Activated gamma-delta T cell (primary cell): Measurements from ENCODE around the gene TMEM135.

ENCODE experiments used
- DNase-seq: peaks from one replicate; lab custom pipeline; 2025; lab: John Stamatoyannopoulos, UW

TMEM135 gene

GRCh38 chr11:87301785-87302540 is 264.2 kb downstream of the TMEM135 start:
- no peak for DNase-seq

GRCh38 chr11:87304412-87304811 is 266.7 kb downstream of the TMEM135 start:
- DNase-seq, result no peak

- DNase-seq, result no peak
Observed at GRCh38 chr11:87306262-87306851, 268.6 kb downstream of the TMEM135 start.

- no peak for DNase-seq
Observed at GRCh38 chr11:87307101-87307500, 269.4 kb downstream of the TMEM135 start.

GRCh38 chr11:87315229-87315628 is 277.5 kb downstream of the TMEM135 start:
- DNase-seq, result no peak

GRCh38 chr11:87316491-87316890 is 278.8 kb downstream of the TMEM135 start:
- no peak for DNase-seq

- no peak for DNase-seq
Observed at GRCh38 chr11:87317441-87317840, 279.7 kb downstream of the TMEM135 start.

GRCh38 chr11:87320123-87320522 is 282.4 kb downstream of the TMEM135 start:
- no peak for DNase-seq

GRCh38 chr11:87322568-87322967 is 284.8 kb downstream of the TMEM135 start:
- DNase-seq, result no peak

GRCh38 chr11:87323899-87324298 is 286.2 kb downstream of the TMEM135 start:
- no peak for DNase-seq

GRCh38 chr11:87324817-87325489 is 287.2 kb downstream of the TMEM135 start:
- no peak for DNase-seq

GRCh38 chr11:87325490-87325872 is 287.7 kb downstream of the TMEM135 start:
- DNase-seq, result no peak

- DNase-seq, result no peak
Observed at GRCh38 chr11:87326594-87326993, 288.9 kb downstream of the TMEM135 start.

GRCh38 chr11:87329172-87329571 is 291.4 kb downstream of the TMEM135 start:
- no peak for DNase-seq

GRCh38 chr11:87330187-87330601 is 292.5 kb downstream of the TMEM135 start:
- no peak for DNase-seq

- DNase-seq, result no peak
Observed at GRCh38 chr11:87331273-87331672, 293.5 kb downstream of the TMEM135 start.

GRCh38 chr11:87338046-87338639 is 300.4 kb downstream of the TMEM135 start:
- DNase-seq, result no peak

GRCh38 chr11:87339416-87339815 is 301.7 kb downstream of the TMEM135 start:
- DNase-seq, result no peak

- DNase-seq, result no peak
Observed at GRCh38 chr11:87347441-87347840, 309.7 kb downstream of the TMEM135 start.

GRCh38 chr11:87347854-87348253 is 310.1 kb downstream of the TMEM135 start:
- DNase-seq, result no peak

- DNase-seq, result no peak
Observed at GRCh38 chr11:87351676-87352075, 313.9 kb downstream of the TMEM135 start.
